Osteocyte (in vitro differentiated cells): ENCODE data around the gene MYO6. TPM values are rescaled to one million over a fixed set of nuclear protein-coding genes. Genes with fewer than 3 reads are reported as not detected.

Source experiments
- DNase-seq: peaks from one replicate; pipeline ENCODE4 v3.0.0; 2021; ENCODE audit warnings: mixed read lengths; ENCODE audit not compliant: unreplicated experiment; ENCODE audit errors: extremely low spot score
- H3K27ac Mint-ChIP-seq: one replicate; pipeline ENCODE4 v1.8.0; 2021; ENCODE audit warnings: mild to moderate bottlenecking, mixed read lengths; ENCODE audit not compliant: unreplicated experiment
- H3K27me3 Mint-ChIP-seq: one replicate; pipeline ENCODE4 v1.8.0; 2021; ENCODE audit warnings: mixed read lengths; ENCODE audit not compliant: unreplicated experiment
- H3K36me3 Mint-ChIP-seq: one replicate; pipeline ENCODE4 v1.8.0; 2021; ENCODE audit warnings: mixed read lengths; ENCODE audit not compliant: unreplicated experiment
- H3K4me1 Mint-ChIP-seq: one replicate; pipeline ENCODE4 v1.8.0; 2021; ENCODE audit warnings: mixed read lengths; ENCODE audit not compliant: unreplicated experiment
- H3K4me3 Mint-ChIP-seq: one replicate; pipeline ENCODE4 v1.8.0; 2021; ENCODE audit warnings: mild to moderate bottlenecking, moderate library complexity, mixed read lengths; ENCODE audit not compliant: unreplicated experiment
- H3K9me3 Mint-ChIP-seq: one replicate; pipeline ENCODE4 v1.8.0; 2021; ENCODE audit warnings: mixed read lengths; ENCODE audit not compliant: unreplicated experiment
- total RNA-seq: library from RNA; stranded (reverse); gene quantifications from 2 replicates; pipeline ENCODE4 v1.2.1, GENCODE V29; 2021
- TF ChIP-seq, protein P1 (sequence below): fragments of 200-600 bp; sonication (generic); IDR thresholded peaks from 2 replicates; pipeline ENCODE4 v1.5.0; 2021; ENCODE audit warnings: antibody characterized with exemption, mild to moderate bottlenecking, moderate library complexity

Gene MYO6
- total RNA-seq, 1 donor from 2014 or later: 61.6 TPM

DNA sequence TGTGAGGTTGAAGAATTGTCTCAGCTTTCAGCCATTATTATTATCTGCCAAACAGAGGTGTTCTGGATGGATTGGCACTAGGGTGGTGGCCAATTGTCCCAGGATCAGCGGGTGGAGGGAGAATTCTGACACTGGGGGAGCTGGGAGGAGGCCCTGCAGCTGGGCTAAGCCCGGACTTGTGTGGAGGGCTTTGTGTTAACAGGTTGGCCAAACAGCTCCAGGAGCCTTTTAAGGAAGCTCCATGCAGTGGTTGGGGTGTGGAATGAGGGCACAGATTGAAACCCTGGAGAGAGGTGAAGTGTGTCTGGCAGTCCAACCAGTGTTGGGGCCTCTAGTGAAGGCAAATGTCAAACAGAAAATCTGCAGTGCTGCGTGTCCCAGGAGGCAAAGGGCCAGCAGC lies 187.6 kb downstream of the MYO6 start:
- DNase-seq: no peak
- TF ChIP-seq, protein P1, sequence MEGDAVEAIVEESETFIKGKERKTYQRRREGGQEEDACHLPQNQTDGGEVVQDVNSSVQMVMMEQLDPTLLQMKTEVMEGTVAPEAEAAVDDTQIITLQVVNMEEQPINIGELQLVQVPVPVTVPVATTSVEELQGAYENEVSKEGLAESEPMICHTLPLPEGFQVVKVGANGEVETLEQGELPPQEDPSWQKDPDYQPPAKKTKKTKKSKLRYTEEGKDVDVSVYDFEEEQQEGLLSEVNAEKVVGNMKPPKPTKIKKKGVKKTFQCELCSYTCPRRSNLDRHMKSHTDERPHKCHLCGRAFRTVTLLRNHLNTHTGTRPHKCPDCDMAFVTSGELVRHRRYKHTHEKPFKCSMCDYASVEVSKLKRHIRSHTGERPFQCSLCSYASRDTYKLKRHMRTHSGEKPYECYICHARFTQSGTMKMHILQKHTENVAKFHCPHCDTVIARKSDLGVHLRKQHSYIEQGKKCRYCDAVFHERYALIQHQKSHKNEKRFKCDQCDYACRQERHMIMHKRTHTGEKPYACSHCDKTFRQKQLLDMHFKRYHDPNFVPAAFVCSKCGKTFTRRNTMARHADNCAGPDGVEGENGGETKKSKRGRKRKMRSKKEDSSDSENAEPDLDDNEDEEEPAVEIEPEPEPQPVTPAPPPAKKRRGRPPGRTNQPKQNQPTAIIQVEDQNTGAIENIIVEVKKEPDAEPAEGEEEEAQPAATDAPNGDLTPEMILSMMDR: no peak
- Mint-ChIP-seq H3K9me3 (no peaks in the 10 kb centered on the region), H3K4me1 (peaks cover 10% of the 10 kb centered on the region), H3K4me3 (no peak overlapping the region), H3K27me3 (peaks cover 19% of the 10 kb centered on the region), H3K36me3 (no peaks in the 10 kb centered on the region), H3K27ac (no peak overlapping the region)

DNA sequence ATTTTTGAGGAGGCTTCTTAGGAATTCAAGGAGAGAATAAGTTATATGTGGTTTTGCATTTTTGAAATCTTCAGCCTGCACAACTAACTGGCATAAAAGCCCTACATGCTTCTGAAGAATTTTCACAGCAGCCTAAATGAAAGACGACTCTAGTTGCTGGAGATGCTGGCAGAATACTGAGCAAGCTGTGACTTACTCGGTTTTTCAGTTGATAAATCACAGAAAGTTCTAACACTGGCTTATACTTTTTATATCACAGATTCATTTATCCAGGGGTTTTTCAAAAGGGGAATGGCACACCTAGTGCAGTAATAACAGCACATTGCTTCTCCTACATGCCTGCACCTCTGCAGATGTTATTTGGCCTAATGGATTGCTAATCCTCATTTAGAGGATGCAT lies 188.8 kb downstream of the MYO6 start:
- Mint-ChIP-seq H3K27me3 (peaks cover 28% of the 10 kb centered on the region), H3K36me3 (no peaks in the 10 kb centered on the region), H3K9me3 (no peaks in the 10 kb centered on the region), H3K4me3 (no peak overlapping the region), H3K27ac (no peak overlapping the region), H3K4me1 (peaks cover 10% of the 10 kb centered on the region)
- no peak for DNase-seq
- TF ChIP-seq, protein P1: no peak

DNA sequence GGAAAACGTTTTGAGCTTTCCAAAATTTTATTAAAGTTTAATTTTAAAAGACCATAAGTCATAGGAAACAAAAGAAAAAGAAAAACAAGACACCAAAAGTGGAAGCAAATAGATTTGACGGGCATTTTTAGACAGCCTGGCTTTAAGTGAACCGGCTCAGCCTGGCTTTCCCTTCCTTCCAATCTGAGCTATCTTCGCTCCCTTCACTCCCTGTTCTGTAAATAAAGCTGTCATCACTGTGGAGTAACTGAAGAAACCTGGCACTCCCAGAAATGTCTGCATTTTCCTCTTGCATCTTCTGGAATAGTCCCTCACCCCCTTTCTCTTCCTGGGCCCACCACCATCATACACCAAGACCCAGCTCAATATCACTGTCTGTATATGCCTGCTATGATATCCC lies 191.5 kb downstream of the MYO6 start:
- DNase-seq: no peak
- H3K4me3 Mint-ChIP-seq: no peak overlapping the region
- H3K36me3 Mint-ChIP-seq: no peaks in the 10 kb centered on the region
- TF ChIP-seq, protein P1: no peak
- H3K27me3 Mint-ChIP-seq: peaks cover 45% of the 10 kb centered on the region
- H3K9me3 Mint-ChIP-seq: no peaks in the 10 kb centered on the region
- H3K27ac Mint-ChIP-seq: no peak overlapping the region
- no peaks in the 10 kb centered on the region for H3K4me1 Mint-ChIP-seq

DNA sequence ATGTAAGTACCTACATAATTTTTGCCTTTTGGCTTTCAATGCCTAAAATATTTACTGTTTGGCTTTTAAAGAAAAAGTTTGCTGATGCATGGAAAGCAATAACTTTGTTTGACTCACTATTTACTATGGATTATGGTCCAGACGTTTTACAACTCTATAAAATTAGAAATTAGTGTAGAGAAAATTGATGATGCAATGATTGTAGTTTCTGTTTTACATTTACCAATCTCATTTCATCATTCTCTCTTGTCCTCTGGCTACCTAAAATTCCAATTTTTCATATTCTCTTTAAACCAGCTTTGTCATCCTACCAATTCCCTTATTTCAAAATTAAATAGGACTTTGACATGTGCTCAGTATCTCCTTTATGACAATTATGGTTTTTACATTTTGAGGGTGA lies 192.5 kb downstream of the MYO6 start:
- Mint-ChIP-seq H3K9me3 (no peaks in the 10 kb centered on the region), H3K4me1 (no peaks in the 10 kb centered on the region), H3K4me3 (no peak overlapping the region), H3K27ac (no peak overlapping the region), H3K36me3 (no peaks in the 10 kb centered on the region), H3K27me3 (peaks cover 54% of the 10 kb centered on the region)
- TF ChIP-seq, protein P1: no peak
- DNase-seq: no peak

DNA sequence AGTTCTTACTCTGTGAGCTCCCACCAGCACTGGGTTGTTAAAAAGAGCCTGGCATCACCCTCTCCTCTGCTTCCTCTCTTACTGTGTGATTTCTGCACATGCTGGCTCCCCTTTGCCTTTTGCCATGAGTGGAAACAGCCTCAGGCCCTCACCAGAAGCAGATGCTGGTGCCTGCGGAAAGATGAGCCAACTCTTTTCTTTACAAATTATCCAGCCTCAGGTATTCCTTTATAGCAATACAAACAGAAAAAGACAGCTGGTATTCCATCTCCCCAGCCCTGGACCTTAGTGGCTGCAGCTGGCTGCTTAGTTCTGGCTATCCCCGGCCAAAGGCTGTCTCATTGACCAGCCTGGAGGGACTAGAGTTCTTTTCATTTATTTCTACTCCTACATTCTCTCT lies 194.3 kb downstream of the MYO6 start:
- TF ChIP-seq, protein P1: no peak
- no peak overlapping the region for H3K4me3 Mint-ChIP-seq
- H3K9me3 Mint-ChIP-seq: no peaks in the 10 kb centered on the region
- no peaks in the 10 kb centered on the region for H3K4me1 Mint-ChIP-seq
- no peak overlapping the region for H3K27ac Mint-ChIP-seq
- peaks cover 72% of the 10 kb centered on the region for H3K27me3 Mint-ChIP-seq
- no peaks in the 10 kb centered on the region for H3K36me3 Mint-ChIP-seq
- no peak for DNase-seq
